GM18507 (cell line): ENCODE data around the gene CAV1.

Source experiments
- DNase-seq: peaks from one replicate; pipeline ENCODE4 v3.0.0; 2011; ENCODE audit warnings: low read depth; ENCODE audit not compliant: insufficient read length; ENCODE audit errors: extremely low spot score
- FAIRE-seq: peaks from 2 replicates; lab custom pipeline; 2011; peaks lifted over from hg19 to GRCh38; lab: Jason Lieb, UNC

CAV1 gene

DNA sequence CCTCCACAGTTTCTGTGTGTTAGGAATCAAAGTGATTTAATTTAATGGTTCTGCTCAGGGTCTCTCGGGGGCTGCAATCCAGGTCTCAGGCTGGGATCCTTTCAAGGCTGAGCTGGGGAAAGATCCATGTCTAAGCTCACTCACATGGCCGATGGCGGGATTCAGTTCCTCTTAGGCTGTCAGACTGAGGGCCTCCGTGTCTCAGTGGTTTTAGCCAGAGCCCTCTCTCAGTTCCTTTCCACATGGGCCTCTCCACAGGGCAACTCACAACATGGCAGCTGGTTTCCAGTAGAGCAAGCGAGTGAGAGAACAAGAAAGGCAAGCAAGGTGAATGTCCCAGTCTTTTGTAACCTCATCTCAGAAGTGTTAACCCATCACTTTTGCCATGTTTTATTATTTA lies 26.9 kb downstream of the CAV1 start:
- DNase-seq (no peak), FAIRE-seq (no peak)

DNA sequence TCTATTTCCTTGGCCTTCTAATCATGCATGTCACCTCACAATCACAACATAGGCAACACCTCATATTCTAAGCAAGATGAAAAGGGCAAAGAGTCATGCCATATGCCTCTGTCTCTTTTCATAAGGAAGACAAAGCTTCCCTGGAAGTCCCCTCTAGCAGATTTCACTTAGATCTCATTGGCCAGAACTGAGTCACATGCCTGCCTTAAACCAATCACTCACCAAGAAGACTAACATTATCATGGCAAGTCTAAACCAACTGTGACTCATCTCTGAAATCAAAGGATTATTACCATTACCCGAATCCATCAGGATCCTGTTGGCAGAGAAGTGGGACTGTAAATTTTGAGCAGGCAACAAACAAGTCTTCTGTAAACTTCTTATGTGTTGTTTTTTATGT lies 27.8 kb downstream of the CAV1 start:
- FAIRE-seq (no peak), DNase-seq (no peak)

DNA sequence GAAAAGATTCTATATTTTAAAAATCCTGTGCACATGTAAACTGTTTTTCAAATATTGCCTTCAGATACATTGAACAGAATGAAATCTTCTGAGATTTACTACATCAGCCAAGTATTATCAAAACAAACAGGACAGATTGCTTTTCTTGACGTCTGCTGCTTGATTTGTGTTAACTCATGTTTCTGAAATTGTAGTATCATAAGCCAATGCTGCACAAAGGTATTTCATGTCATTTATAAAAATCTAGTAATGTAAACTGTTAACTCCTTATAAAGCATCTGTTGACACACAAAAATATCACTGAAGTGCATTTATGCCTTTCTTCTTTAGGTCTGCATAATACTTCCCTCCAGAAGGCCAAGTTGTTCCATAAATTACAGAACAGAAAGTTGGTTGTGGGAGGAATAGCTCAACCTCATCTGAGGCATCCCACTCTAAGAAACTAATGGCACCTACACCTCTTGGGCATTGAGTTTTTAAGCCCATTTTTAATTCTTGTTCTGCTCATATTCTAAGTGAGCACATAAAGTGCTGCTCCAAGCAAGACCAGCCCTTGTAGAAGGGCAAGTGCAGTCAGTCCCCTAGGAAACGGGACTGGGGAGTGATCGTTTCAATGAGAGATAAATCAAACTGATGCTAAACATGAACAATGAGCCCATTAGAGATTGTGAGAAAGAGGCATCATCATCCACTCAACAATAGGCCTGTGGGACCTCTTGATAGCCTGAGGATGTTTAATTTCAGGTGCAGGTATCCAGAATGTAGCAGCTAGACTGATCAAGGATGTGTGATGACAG lies 28.5 kb downstream of the CAV1 start:
- no peak for FAIRE-seq

DNA sequence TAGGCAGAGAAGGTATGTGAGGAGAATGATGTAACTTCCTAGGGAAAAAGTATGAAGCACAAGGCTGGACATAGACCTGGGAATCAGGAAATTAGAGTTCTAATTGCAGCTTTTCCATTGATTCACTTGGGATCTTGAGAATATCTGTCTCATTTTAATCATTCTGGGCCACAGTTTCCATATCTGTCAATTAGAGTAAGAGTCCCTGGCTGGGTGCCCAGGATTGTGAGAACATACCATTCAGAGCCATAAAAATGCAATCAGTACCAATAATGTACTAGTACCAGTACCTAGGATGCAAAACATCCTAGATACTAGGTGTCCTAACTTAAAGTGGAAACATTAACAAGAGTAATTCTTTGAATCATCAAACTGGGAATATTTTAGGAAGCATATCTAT lies 29.6 kb downstream of the CAV1 start:
- FAIRE-seq = no peak

More for the DNA sequence above, 28.5 kb downstream of the CAV1 start:
- no peak for DNase-seq

DNA sequence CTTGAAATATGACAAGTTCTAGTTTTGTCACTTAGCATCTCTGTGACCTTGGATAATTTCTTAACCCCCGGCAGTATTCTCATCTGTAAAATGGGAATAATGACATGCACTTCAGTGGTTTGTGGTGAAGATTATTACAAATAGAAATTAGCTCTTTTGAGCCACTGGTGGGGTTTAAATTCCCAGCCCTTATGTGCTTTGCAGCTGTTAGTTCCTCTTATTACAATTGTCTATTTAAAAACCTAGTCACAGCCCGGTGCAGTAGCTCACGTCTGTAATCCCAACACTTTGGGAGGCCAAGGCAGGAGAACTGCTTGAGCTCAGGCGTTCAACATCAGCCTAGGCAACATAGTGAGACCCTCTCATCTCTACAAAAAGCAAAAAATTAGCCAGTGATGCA lies 30.1 kb downstream of the CAV1 start:
- DNase-seq (no peak), FAIRE-seq (no peak)

More for the DNA sequence above, 29.6 kb downstream of the CAV1 start:
- no peak for DNase-seq

DNA sequence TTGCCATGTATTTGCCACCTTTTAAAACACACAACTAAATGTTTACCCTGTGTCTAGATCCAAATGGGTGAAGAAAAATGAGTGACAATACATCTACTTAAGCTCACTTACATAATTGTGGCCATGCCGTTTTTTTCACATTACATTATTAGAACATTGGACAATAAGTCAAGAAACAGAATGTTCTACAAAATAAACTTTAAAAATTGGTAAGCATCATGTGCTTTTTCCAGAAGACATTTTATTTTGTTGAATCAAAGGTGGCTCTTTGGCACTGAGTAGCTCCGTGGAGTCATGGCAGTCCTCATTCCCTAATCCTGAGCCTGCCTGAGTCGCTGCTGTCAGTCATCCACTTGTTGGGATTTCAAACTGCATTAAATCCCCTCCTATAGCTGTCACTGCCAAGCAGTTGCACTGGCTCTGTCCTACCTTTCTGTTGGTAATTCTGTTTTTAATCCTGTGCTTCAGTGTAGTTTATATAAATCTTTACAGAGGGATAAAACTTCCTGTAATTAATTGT lies 32.3 kb downstream of the CAV1 start:
- FAIRE-seq (no peak), DNase-seq (no peak)

DNA sequence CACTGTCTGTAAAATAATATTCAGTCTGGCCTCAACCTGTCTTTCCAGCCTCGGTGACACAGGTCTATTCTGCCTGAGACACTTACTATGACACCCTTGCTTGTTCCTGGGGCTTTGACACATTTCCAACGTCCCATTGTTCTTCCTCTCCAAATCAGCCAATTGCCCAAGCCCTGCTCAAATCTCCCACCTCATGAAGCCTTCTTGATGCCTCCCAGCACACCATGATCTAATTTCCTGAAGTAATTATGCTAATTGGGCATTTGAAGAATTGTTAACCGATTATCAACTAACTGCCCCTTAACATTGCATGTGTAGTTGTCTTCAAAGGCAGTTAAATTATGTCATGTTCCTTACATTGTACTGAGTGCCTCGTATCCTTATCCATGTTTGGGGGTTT lies 33.1 kb downstream of the CAV1 start:
- FAIRE-seq = no peak

DNA sequence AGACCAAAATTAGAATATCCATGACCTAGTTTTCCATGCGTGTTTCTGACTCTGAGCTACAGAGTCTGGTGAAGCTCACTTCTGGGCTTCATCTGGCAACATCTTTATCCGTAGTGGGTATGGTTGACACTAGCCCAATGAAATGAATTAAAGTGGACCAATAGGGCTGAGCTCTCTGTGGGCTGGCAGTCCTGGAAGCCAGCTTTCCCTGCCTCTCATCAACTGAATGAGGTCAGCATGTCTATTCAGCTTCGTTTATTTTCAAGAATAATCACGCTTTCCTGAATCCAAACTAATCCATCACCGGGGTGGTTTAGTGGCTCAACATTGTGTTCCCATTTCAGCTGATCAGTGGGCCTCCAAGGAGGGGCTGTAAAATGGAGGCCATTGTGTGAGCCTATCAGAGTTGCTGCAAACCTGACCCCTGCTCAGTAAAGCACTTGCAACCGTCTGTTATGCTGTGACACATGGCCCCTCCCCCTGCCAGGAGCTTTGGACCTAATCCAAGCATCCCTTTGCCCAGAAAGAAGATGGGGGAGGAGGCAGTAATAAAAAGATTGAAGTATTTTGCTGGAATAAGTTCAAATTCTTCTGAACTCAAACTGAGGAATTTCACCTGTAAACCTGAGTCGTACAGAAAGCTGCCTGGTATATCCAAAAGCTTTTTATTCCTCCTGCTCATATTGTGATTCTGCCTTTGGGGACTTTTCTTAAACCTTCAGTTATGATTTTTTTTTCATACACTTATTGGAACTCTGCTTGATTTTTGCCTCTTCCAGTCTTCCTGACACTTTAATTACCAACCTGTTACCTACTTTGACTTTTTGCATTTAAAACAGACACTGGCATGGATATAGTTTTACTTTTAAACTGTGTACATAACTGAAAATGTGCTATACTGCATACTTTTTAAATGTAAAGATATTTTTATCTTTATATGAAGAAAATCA lies 35.5 kb downstream of the CAV1 start:
- no peak for DNase-seq
- FAIRE-seq = no peak

More for the DNA sequence above, 33.1 kb downstream of the CAV1 start:
- DNase-seq = no peak

DNA sequence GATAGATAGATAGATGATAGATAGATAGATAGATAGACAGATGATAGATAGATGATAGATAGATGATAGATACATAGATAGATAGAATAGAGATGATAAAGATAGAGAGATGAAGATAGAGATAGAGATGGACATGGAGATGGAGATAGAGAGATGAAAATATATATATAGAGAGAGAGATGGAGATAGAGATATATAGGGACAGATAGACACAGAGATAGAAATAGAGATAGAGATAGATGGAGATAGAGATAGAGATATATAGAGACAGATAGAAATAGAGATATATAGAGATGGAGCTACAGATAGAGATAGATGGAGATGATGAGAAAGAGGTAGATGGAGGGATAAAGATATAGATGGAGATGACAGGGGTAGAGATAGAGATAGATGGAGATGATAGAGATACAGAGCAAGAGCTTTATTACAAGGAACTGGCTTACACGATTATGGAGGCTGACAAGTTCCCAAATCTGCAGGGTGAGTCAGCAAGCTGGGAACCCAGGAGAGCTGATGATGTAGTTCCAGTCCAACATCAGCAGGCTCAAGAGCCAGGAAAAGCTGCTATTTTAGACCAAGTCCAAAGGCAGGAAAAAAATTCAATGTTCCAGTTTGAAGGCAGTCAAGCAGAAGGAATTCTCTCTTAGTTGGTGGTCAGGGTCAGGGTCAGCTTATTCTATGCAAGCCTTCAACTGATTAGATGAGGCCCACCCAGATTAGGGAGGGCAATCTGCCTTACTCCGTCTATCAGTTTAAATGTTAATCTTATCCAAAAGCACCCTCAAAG lies 37.1 kb downstream of the CAV1 start:
- no peak for DNase-seq
- no peak for FAIRE-seq

DNA sequence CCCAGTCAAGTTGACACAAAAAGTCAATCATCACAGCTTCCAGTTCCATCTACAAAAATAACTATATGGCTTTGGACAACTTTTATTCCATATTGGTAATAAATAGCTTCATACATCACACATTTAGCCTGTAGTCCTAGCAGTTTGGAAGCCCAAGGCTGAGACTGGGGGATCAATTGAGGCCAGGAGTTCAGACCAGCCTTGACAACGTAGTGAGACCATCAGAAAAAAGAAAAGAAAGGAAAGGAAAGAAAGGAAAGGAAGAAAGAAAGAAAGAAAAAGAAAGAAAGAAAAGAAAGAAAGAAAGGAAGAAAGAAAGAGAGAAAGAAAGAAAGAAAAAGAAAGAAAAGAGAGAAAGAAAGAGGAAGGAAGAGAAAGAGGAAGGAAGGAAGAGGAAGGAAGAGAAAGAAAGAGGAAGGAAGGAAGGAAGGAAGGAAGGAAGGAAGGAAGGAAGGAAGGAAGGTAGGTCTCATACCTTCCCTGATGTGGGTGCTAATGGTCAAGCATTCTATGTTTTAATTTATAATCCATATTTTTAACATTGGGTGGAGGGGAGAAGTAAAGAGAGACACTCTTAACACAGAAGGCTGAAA lies 37.8 kb downstream of the CAV1 start:
- no peak for FAIRE-seq
- DNase-seq = no peak

DNA sequence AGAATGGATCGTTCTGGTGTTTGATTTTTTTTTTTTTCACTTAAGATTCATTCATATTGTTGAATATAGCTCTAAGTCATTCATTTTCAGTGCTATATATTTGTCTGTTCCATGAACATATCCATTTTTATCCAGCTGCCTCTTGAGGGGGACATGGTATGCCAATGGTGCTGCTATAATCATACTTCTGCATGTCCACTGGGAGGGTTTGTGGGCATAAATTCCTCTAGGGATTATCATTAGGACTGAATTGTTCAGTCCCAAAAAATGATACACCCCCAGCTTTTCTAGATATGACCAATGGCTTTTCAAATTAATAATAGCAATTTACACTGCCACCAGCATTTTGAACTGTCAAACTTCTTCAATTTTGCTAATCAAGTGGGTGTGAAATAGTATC lies 41.1 kb downstream of the CAV1 start:
- no peak for DNase-seq
- FAIRE-seq = no peak

DNA sequence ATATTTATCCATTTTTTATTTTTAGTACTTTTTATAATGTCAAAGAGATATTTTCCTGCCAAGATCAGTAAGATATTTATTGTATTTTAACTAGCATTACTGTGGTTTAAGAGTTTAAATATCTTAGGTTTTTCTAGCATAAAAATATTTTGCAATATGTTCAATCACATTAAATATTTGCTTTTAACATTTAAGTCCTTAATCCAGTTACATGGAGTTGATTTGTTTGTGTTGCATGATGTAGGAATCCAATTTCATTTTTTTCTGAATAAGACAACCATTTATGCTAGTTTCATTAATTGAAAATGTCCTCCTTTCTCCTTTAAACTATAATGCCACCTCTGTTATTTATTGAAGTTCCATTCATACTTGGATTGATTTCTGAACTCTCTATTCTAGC lies 41.8 kb downstream of the CAV1 start:
- FAIRE-seq = no peak
- DNase-seq = no peak

DNA sequence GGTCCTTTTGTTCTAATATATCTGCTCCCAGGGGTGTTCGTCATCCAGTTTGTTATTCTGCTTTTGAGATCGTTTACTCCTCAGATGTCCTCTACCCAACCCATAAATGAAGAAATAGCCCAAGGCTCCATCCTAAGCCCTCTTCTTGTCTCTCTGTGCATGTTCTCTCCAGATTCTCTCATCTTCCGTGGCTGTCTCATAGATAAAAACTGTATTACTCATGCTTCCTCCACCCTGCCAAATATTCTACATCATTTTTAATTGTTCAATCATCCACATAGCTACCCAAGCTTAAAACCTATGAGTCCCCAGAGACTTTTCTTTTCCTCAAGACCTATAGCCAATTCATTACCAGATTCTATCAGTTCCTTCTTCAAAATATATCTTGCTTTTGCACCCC lies 44.9 kb downstream of the CAV1 start:
- no peak for DNase-seq
- no peak for FAIRE-seq

DNA sequence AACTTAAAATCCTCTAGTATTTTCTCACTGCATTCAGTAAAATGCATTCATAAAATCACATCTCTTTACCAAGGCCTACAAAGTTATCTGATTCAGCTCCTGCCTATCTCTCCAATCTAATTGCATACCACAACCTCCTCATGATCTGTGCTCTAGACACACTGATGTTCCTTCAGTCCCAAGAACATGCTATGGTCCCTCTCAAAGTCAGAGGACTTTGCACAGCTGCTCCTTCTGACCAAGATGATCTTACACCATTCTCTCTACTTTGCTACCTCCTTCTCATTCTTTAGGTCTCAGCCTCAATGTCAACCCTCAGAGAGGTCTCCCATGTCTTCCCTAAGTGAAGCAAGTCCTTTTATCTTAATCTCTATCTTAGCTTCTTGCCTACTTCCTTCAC lies 45.5 kb downstream of the CAV1 start:
- FAIRE-seq = no peak
- no peak for DNase-seq

DNA sequence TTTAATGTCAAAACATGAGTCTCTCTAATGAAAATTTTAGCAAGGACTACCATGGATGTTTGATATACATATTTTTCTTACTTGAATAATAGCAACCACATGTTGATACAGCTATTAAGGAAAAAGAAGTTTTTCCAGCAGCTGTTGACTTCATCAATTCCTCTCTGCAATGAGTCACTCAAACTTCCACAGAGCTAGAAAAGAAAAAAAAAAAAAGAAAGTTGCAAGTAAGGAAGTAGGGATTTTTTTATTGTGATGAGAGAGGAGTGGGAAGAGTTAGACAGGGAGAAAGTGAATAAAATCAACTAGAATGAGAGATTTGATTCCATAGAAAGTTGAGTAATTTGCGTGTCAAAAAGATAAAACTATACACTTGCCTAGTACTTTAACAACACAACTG lies 46.2 kb downstream of the CAV1 start:
- DNase-seq (no peak), FAIRE-seq (no peak)

DNA sequence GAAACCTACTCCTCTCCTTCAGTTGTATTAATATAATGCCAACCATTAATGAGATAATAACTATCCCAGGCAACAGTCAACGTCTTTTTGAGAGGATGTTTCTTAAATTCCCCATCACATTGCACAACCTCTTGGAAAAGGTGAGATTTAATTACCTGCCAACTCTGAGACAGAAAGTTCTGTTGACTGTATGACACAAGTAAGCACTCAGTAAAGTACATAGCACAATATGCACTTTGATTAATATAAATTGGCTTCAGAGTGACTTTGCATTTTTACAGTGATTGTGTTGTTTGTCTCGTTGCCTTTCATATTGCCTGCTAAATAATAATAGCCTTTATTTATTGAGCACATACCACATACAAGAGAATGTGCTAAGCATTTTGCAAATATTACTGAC lies 46.7 kb downstream of the CAV1 start:
- FAIRE-seq = no peak
- no peak for DNase-seq

DNA sequence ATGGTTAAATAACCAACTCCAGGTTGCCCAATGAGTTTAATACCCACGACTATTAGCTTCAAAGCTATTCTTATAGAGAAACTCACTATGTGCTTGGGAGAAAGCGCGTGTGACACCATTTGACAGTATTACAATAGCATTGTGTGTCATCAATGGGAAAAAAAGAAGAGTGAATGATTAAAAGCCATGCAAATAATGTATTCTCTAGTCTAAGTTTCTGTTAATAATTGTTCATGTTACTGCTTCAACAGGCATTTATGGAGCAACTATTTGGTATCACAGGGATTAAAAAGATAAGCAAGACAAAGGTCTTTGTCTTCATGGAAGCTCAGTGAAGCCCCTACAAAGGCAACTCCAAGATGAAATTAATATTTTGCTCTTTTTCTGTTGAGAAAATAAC lies 47.2 kb downstream of the CAV1 start:
- FAIRE-seq (no peak), DNase-seq (no peak)

DNA sequence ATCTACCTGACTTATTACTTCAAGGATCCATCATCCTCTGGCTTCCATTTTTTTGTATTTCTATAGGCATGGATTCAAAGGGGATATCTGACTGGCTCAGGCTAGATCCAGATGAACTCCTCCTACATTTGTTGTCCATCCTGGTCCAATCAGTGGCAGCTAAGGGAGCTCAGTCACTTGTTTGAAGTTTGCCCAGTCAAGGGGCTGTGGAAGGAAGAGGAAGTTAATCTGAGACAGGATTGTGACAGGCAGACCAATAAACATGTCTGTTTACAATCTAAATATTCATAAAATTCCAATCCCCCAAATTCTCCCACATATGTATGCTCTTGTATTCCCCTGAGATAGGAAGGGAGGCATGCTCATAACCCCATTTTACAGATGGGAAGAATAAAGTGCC lies 48.7 kb downstream of the CAV1 start:
- DNase-seq = no peak
- no peak for FAIRE-seq

DNA sequence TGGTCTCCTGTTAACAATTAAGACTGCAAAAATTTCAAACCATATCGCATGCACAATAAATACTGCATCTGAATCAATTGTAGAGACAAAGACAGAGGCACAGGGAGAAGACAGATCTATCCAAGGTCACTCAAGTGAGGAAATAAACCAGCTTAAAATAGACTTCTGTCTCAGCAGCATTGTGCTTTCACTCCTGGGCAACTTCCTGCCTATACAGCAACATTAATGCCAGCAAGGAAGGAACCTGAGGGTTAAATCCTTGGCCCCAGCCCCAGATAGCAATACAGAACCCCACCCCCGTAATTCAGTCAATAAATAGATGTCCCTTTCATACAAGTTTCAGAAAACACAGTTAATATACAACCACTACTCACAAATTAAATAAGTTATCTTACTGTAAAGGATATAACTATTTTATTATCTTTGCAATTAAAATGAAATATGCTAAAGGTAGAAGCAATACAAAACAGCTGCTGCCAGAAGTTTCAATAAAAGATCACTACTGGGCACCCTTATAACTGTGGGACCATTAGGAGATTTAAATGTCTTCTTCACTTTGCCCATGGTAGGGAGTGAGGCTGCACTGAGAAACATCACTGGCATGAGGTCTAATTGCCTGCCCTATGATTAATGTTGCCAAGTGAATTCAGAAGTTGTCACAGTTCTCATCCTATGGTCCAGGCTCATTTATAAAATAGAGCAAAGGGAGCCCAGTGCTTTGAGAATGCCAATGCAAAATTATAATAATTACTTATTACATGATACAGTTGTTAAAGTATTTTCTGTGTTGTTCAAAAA lies 49.4 kb downstream of the CAV1 start:
- FAIRE-seq (peak; percentile 5), DNase-seq (no peak)
